Measurements from ENCODE around the gene RIMBP2.

DNA sequence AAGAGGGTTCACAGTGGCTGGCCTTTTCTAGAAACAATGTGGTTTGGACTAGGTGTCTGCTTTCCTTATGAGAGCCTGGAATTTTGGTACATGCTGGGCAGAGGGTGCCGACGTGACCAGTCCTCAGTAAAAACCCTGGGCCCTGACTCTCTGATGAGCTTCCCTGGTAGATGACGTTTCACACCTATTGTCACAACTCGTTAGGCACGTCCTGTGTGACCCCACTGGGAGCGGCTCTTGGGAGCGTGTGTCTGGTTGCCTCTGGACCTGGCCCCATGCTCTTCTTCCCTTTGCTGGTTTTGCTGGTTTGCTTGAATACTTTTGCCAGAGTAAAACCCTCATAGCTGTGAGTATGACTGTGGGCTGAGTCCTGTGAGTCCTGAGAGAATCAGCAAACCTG, 136.9 kb downstream of the RIMBP2 start:
- TF ChIP-seq POLR2A (IDR thresholded peaks at IDR 0.05; ENCODE audit: low read depth) (no peak), POLR2AphosphoS5 (IDR thresholded peaks at IDR 0.05) (no peak), EP300 (IDR thresholded peaks at IDR 0.05) (no peak)
- TF ChIP-seq, protein P1, sequence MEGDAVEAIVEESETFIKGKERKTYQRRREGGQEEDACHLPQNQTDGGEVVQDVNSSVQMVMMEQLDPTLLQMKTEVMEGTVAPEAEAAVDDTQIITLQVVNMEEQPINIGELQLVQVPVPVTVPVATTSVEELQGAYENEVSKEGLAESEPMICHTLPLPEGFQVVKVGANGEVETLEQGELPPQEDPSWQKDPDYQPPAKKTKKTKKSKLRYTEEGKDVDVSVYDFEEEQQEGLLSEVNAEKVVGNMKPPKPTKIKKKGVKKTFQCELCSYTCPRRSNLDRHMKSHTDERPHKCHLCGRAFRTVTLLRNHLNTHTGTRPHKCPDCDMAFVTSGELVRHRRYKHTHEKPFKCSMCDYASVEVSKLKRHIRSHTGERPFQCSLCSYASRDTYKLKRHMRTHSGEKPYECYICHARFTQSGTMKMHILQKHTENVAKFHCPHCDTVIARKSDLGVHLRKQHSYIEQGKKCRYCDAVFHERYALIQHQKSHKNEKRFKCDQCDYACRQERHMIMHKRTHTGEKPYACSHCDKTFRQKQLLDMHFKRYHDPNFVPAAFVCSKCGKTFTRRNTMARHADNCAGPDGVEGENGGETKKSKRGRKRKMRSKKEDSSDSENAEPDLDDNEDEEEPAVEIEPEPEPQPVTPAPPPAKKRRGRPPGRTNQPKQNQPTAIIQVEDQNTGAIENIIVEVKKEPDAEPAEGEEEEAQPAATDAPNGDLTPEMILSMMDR (IDR thresholded peaks at IDR 0.05) = no peak
